Activated B cell treated with CpG ODN at 0.5 μM for 24 hours (primary cell): ENCODE data around the gene PPCS. TPM values are rescaled to one million over a fixed set of nuclear protein-coding genes. Genes with fewer than 3 reads are reported as not detected.

Experiments
- total RNA-seq: library from RNA; stranded (reverse); gene quantifications from 2 replicates; pipeline ENCODE4 v1.2.3, GENCODE V29; 2022

The PPCS gene
- total RNA-seq, 1 donor from 2014 or later: 63.1 TPM

Other genes with a start within 250 kb of the PPCS start
- gene FOXJ3, start 121.3 kb upstream of the PPCS start, total RNA-seq: 54.7 and 63.9 TPM in 2 replicates
- 0.02 TPM in 1 of 2 replicates, not detected in the other for gene RIMKLA, start 75.8 kb upstream of the PPCS start, total RNA-seq
- 0.53 and 0.56 TPM in 2 replicates for gene ZMYND12, start 521 bp upstream of the PPCS start, total RNA-seq
- gene CCDC30, start 6.7 kb downstream of the PPCS start, total RNA-seq: 3.5 and 4.3 TPM in 2 replicates
- gene PPIH, start 201.9 kb downstream of the PPCS start, total RNA-seq: 64.1 and 65.1 TPM in 2 replicates
- gene YBX1, start 225.9 kb downstream of the PPCS start, total RNA-seq: 609 and 693 TPM in 2 replicates